ENCODE data around the gene SPATA2.

GRCh38 chr20:49948809-49949507, 33.6 kb upstream of the SPATA2 start:
- TF ChIP-seq CTCF (IDR thresholded peaks at IDR 0.05), result no peak
- TF ChIP-seq POLR2AphosphoS5 (IDR thresholded peaks at IDR 0.05; ENCODE audit: low read depth, low read length), result no peak
- TF ChIP-seq SIN3A (IDR thresholded peaks at IDR 0.05; ENCODE audit: borderline replicate concordance, insufficient read depth, low read depth, low read length), result no peak
- TF ChIP-seq TCF7L2 (IDR thresholded peaks at IDR 0.05; ENCODE audit: low read depth, low read length), result no peak

Measured in Panc1 (cell line).